ENCODE measurements around the gene SCN4B.

GRCh38 chr11:118180300-118180703 lies 27.7 kb upstream of the SCN4B start:
- TF ChIP-seq CTCF (conservative IDR thresholded peaks at IDR 0.05; ENCODE audit: low read length): no peak
- TF ChIP-seq EZH2phosphoT487 (IDR thresholded peaks at IDR 0.05; ENCODE audit: borderline replicate concordance): no peak

Data from Loucy (cell line).